Panc1 (cell line): ENCODE measurements around the gene RANBP1. TPM values are rescaled to one million over a fixed set of nuclear protein-coding genes. Genes with fewer than 3 reads are reported as not detected.

Experiments
- ATAC-seq: fragments of 200-7000 bp; cut with Tn5 transposase; 2 replicates; pipeline ENCODE4 v1.9.1; 2020; ENCODE audit warnings: mild to moderate bottlenecking, moderate library complexity
- BruUV-seq: library from RNA; stranded (reverse); fragments of 400-500 nt; replicated peaks from 2 replicates; lab custom pipeline; 2021; lab: Mats Ljungman, UMichigan
- CTCF ChIA-PET: fragments of 300-600 bp; sonication (Branson Sonifier 250); formaldehyde crosslinking; loops from one replicate; lab custom pipeline; 2022; ENCODE audit warnings: antibody characterized with exemption; lab: Charles Lee
- POLR2A ChIA-PET: fragments of 300-600 bp; sonication (Branson Sonifier 250); formaldehyde crosslinking; loops from one replicate; lab custom pipeline; 2022; ENCODE audit warnings: antibody characterized with exemption; lab: Charles Lee
- DNase-seq: peaks from one replicate; pipeline ENCODE4 v3.0.0-alpha.2; 2010; ENCODE audit warnings: low read depth, low spot score
- H3K27ac ChIP-seq: 2 replicates; pipeline ENCODE4 v1.5.1; 2011; ENCODE audit warnings: mild to moderate bottlenecking, low read length, inconsistent platforms
- H3K27me3 ChIP-seq: fragments of 200-500 bp; sonication (Bioruptor generic); 2 replicates; pipeline ENCODE4 v1.6.0; 2014; ENCODE audit warnings: low read length, inconsistent platforms; ENCODE audit not compliant: control insufficient read depth, insufficient read depth
- H3K36me3 ChIP-seq: fragments of 200-500 bp; sonication (Bioruptor generic); 2 replicates; pipeline ENCODE4 v1.5.1; 2014; ENCODE audit warnings: inconsistent platforms, mild to moderate bottlenecking, low read length, moderate library complexity; ENCODE audit not compliant: control insufficient read depth, insufficient read depth
- H3K4me1 ChIP-seq: 2 replicates; pipeline ENCODE4 v1.5.1; 2011; ENCODE audit warnings: inconsistent platforms, mild to moderate bottlenecking, low read length, moderate library complexity; ENCODE audit not compliant: control insufficient read depth, insufficient read depth
- H3K4me3 ChIP-seq, 2 experiments: 2 replicates each; pipeline ENCODE4 v1.5.1; 2011 to 2012; ENCODE audit warnings: low read depth in 2 of 2, low read length in 2 of 2, mild to moderate bottlenecking in 2 of 2, inconsistent platforms in 1 of 2, moderate library complexity in 1 of 2
- H3K9me3 ChIP-seq: fragments of 200-500 bp; sonication (Bioruptor generic); 2 replicates; pipeline ENCODE4 v1.5.1; 2014; ENCODE audit warnings: low read depth, mild to moderate bottlenecking, inconsistent platforms, low read length, moderate library complexity; ENCODE audit not compliant: control insufficient read depth, insufficient read depth
- POLR2AphosphoS5 ChIP-seq: IDR thresholded peaks from 2 replicates; pipeline ENCODE4 v1.6.1; 2012; ENCODE audit warnings: mild to moderate bottlenecking, low read depth, low read length, moderate library complexity
- SIN3A ChIP-seq: IDR thresholded peaks from 2 replicates; pipeline ENCODE4 v1.6.1; 2012; ENCODE audit warnings: low read depth, mild to moderate bottlenecking, low read length, moderate library complexity, borderline replicate concordance; ENCODE audit not compliant: insufficient read depth
- TCF7L2 ChIP-seq: IDR thresholded peaks from 2 replicates; pipeline ENCODE4 v1.6.1; 2011; ENCODE audit warnings: mild to moderate bottlenecking, low read depth, low read length, inconsistent platforms
- in situ Hi-C: cut with HindIII; loops from 2 replicates; pipeline ENCODE4 v1.10.0; 2016; ENCODE audit warnings: low sequenced_read_pairs, low pct_unique_long_range_greater_than_20kb
- intact Hi-C: fragments of 100-400 bp; cut with micrococcal nuclease; formaldehyde crosslinking; loops from one replicate; pipeline ENCODE4 v1.10.0; 2022; ENCODE audit not compliant: unreplicated experiment
- total RNA-seq: library from RNA; stranded (reverse); gene quantifications from one replicate; pipeline ENCODE4 v1.2.1, GENCODE V29; 2021; ENCODE audit not compliant: unreplicated experiment
- TF ChIP-seq, protein P1 (sequence below): fragments of 450-650 bp; IDR thresholded peaks from 2 replicates; pipeline ENCODE4 v1.5.1; 2017; ENCODE audit warnings: mild to moderate bottlenecking
- TF ChIP-seq, protein P2 (sequence below), 2 experiments: IDR thresholded peaks; 2 replicates each; pipeline ENCODE4 v1.6.1; 2011 to 2012; ENCODE audit warnings: low read depth in 2 of 2, control low read depth in 1 of 2, low read length in 1 of 2, mild to moderate bottlenecking in 1 of 2, moderate library complexity in 1 of 2; ENCODE audit not compliant: insufficient read depth in 1 of 2

The RANBP1 gene
- total RNA-seq, 1 experiment from 2014 or later, result 232 TPM

DNA sequence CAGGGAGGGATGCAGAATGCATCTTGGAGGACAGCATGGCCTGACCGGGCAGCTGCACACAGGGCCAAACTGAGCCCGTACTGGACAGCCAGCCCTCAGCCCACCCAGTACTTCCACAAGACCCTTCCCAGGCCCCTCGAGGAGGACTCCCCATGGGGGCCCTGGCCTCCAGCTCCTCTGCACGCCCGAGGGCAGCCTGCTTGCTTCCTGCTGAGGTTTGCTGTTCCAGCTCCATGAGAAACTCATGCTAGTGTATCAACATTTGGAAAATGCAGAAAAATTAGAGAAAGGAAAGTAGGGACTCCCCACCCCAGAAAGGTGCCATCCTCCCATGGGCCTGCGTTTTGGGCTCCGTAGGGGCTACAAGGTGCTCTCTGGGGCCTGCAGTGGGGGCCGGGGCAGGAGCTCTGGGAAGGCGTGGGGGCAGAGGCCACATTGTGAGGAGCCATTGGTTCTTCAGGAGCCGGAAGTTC, 56.3 kb downstream of the RANBP1 start:
- H3K9me3 ChIP-seq, result no peaks in the 10 kb centered on the region
- H3K27ac ChIP-seq, result no peak overlapping the region
- DNase-seq, result no peak
- no peak for TF ChIP-seq SIN3A
- TF ChIP-seq TCF7L2, result no peak
- TF ChIP-seq, protein P1, sequence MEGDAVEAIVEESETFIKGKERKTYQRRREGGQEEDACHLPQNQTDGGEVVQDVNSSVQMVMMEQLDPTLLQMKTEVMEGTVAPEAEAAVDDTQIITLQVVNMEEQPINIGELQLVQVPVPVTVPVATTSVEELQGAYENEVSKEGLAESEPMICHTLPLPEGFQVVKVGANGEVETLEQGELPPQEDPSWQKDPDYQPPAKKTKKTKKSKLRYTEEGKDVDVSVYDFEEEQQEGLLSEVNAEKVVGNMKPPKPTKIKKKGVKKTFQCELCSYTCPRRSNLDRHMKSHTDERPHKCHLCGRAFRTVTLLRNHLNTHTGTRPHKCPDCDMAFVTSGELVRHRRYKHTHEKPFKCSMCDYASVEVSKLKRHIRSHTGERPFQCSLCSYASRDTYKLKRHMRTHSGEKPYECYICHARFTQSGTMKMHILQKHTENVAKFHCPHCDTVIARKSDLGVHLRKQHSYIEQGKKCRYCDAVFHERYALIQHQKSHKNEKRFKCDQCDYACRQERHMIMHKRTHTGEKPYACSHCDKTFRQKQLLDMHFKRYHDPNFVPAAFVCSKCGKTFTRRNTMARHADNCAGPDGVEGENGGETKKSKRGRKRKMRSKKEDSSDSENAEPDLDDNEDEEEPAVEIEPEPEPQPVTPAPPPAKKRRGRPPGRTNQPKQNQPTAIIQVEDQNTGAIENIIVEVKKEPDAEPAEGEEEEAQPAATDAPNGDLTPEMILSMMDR, result no peak
- TF ChIP-seq POLR2AphosphoS5, result no peak
- TF ChIP-seq, protein P2, sequence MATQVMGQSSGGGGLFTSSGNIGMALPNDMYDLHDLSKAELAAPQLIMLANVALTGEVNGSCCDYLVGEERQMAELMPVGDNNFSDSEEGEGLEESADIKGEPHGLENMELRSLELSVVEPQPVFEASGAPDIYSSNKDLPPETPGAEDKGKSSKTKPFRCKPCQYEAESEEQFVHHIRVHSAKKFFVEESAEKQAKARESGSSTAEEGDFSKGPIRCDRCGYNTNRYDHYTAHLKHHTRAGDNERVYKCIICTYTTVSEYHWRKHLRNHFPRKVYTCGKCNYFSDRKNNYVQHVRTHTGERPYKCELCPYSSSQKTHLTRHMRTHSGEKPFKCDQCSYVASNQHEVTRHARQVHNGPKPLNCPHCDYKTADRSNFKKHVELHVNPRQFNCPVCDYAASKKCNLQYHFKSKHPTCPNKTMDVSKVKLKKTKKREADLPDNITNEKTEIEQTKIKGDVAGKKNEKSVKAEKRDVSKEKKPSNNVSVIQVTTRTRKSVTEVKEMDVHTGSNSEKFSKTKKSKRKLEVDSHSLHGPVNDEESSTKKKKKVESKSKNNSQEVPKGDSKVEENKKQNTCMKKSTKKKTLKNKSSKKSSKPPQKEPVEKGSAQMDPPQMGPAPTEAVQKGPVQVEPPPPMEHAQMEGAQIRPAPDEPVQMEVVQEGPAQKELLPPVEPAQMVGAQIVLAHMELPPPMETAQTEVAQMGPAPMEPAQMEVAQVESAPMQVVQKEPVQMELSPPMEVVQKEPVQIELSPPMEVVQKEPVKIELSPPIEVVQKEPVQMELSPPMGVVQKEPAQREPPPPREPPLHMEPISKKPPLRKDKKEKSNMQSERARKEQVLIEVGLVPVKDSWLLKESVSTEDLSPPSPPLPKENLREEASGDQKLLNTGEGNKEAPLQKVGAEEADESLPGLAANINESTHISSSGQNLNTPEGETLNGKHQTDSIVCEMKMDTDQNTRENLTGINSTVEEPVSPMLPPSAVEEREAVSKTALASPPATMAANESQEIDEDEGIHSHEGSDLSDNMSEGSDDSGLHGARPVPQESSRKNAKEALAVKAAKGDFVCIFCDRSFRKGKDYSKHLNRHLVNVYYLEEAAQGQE (IDR thresholded peaks at IDR 0.05; ENCODE audit: insufficient read depth in 1 of 2, low read depth in 2 of 2, low read length in 1 of 2), result no peak
- H3K27me3 ChIP-seq, result no peaks in the 10 kb centered on the region
- POLR2A ChIA-PET, result no interaction called here
- no peak for ATAC-seq
- intact Hi-C loops (loop anchor here (10.0 kb wide), 1 partner anchor 63 kb away; no protein-coding TSS in a partner anchor), in situ Hi-C loops (no loop called here)
- H3K36me3 ChIP-seq, result no peaks in the 10 kb centered on the region
- BruUV-seq, result no TSS peak
- CTCF ChIA-PET, result no interaction called here
- peaks cover 3% of the 10 kb centered on the region; the same call in 1 of the 2 replicates for H3K4me1 ChIP-seq
- no peak overlapping the region for H3K4me3 ChIP-seq

DNA sequence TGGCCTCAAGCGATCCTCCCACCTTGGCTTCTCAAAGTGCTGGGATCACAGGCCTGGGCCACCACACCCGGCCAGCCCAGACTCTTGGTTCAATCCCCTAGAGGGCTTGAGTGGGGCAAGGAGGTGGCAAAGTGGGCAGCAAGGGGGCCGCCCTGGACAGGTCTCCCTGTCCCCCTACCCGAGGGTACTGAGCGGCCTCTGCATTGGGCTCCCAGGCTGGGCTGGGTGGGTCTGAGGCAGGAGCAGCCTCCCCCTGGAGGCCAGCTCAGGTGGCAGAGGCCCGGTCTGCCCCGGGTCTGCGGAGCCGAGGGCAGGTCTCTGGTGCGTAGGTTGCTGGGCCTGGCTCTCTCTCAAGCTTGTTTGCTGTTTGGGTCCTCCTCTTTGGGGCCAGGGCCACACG, 57.3 kb downstream of the RANBP1 start:
- Histone ChIP-seq H3K27me3 (no peaks in the 10 kb centered on the region), H3K4me3 (no peak overlapping the region), H3K27ac (no peak overlapping the region), H3K4me1 (peaks cover 3% of the 10 kb centered on the region; the same call in 1 of the 2 replicates), H3K36me3 (no peaks in the 10 kb centered on the region), H3K9me3 (no peaks in the 10 kb centered on the region)
- CTCF ChIA-PET, result no interaction called here
- POLR2A ChIA-PET, result no interaction called here
- ATAC-seq (no peak), DNase-seq (no peak)
- TF ChIP-seq, protein P2 (IDR thresholded peaks at IDR 0.05; ENCODE audit: insufficient read depth in 1 of 2, low read depth in 2 of 2, low read length in 1 of 2), result no peak
- TF ChIP-seq TCF7L2 (no peak), POLR2AphosphoS5 (no peak), SIN3A (no peak)
- TF ChIP-seq, protein P1, result no peak
- intact Hi-C loops, result loop anchor here (10.0 kb wide), 1 partner anchor 62 kb away; no protein-coding TSS in a partner anchor
- BruUV-seq, result no TSS peak
- in situ Hi-C loops, result no loop called here
